HepG2 (cell line): ENCODE measurements around the gene WWP2. TPM values are rescaled to one million over a fixed set of nuclear protein-coding genes. Genes with fewer than 3 reads are reported as not detected.

Source experiments
- ATAC-seq: fragments of 200-7000 bp; cut with Tn5 transposase; 3 replicates; pipeline ENCODE4 v1.9.1; 2020; ENCODE audit warnings: mild to moderate bottlenecking, moderate library complexity
- BruUV-seq: library from RNA; stranded (reverse); fragments of 400-500 nt; replicated peaks from 2 replicates; lab custom pipeline; 2021; lab: Mats Ljungman, UMichigan
- CTCF ChIA-PET: fragments of 300-600 bp; formaldehyde crosslinking; extraction: SDS; loops from one replicate; lab custom pipeline; 2021; ENCODE audit warnings: low total read pairs, inconsistent platforms, low intra/inter-chr PET ratio; lab: Yijun Ruan, JAX
- POLR2A ChIA-PET: fragments of 350-600 bp; sonication (Branson Sonifier 250); formaldehyde crosslinking; loops from one replicate; lab custom pipeline; 2020; ENCODE audit warnings: antibody characterized with exemption, inconsistent platforms; lab: Yijun Ruan, JAX
- DNase-seq: peaks from one replicate; pipeline ENCODE4 v3.0.0-alpha.2; 2015; ENCODE audit warnings: low spot score
- FAIRE-seq: peaks from 3 replicates; lab custom pipeline; 2011; peaks lifted over from hg19 to GRCh38; lab: Jason Lieb, UNC
- H2AFZ ChIP-seq: one replicate; pipeline ENCODE4 v1.6.1; 2011; ENCODE audit warnings: low read length, inconsistent platforms
- H3K27ac ChIP-seq: fragments of 300-600 bp; 3 replicates; pipeline ENCODE4 v1.8.0; 2011; ENCODE audit warnings: mixed run types, mild to moderate bottlenecking, mixed read lengths, low read length, inconsistent platforms; ENCODE audit not compliant: insufficient read depth; ENCODE audit errors: extremely low read length
- H3K27me3 ChIP-seq, 2 experiments: fragments of 200-600 bp in 1 of 2; 2 replicates in 1 of 2; 3 replicates in 1 of 2; pipeline versions ENCODE4 v1.6.0 to v1.8.0; 2011; ENCODE audit warnings: low read length in 2 of 2, mild to moderate bottlenecking in 2 of 2, moderate library complexity in 2 of 2, inconsistent platforms in 1 of 2; ENCODE audit not compliant: insufficient read depth in 2 of 2, control insufficient read depth in 1 of 2
- H3K36me3 ChIP-seq, 2 experiments: fragments of 200-600 bp in 1 of 2; replicated peaks in 1 of 2; 2 replicates in 1 of 2; 3 replicates in 1 of 2; pipeline versions ENCODE4 v1.5.1 to v1.8.0; 2011; ENCODE audit warnings: low read length in 2 of 2, inconsistent platforms in 1 of 2; ENCODE audit not compliant: insufficient read depth in 2 of 2, control insufficient read depth in 1 of 2
- H3K4me1 ChIP-seq: 2 replicates; pipeline ENCODE4 v1.5.1; 2012; ENCODE audit warnings: low read length, inconsistent platforms; ENCODE audit not compliant: insufficient read depth
- H3K4me2 ChIP-seq: 2 replicates; pipeline ENCODE4 v1.6.0; 2011; ENCODE audit warnings: low read depth, low read length, inconsistent platforms
- H3K4me3 ChIP-seq, 3 experiments: fragments of 200-600 bp in 1 of 3; sonication (generic), shearing (Covaris generic) in 1 of 3; replicated peaks in 1 of 3; 2 replicates each; pipeline ENCODE4 v1.5.1; 2011 to 2016; ENCODE audit warnings: low read length in 3 of 3, inconsistent platforms in 2 of 3, low read depth in 2 of 3, mild to moderate bottlenecking in 2 of 3, control low read depth in 1 of 3, mixed read lengths in 1 of 3; ENCODE audit not compliant: insufficient read depth in 1 of 3
- H3K79me2 ChIP-seq: one replicate; pipeline ENCODE4 v1.6.1; 2011; ENCODE audit warnings: low read length, inconsistent platforms; ENCODE audit not compliant: insufficient read depth
- H3K9ac ChIP-seq: 2 replicates; pipeline ENCODE4 v1.6.0; 2011; ENCODE audit warnings: mild to moderate bottlenecking, low read depth, low read length, inconsistent platforms; ENCODE audit not compliant: insufficient read depth
- H3K9me3 ChIP-seq: 2 replicates; pipeline ENCODE4 v1.5.1; 2012; ENCODE audit warnings: mild to moderate bottlenecking, low read length
- H4K20me1 ChIP-seq: 2 replicates; pipeline ENCODE4 v1.6.0; 2011; ENCODE audit warnings: inconsistent platforms, mild to moderate bottlenecking, low read length, moderate library complexity; ENCODE audit not compliant: insufficient read depth
- ATF7 ChIP-seq, 2 experiments: fragments of 450-650 bp in 1 of 2; sonication (generic) in 1 of 2; formaldehyde crosslinking in 1 of 2; IDR thresholded peaks; 2 replicates each; pipeline versions ENCODE4 v1.4.0 to v1.6.1; 2016 to 2020; ENCODE audit warnings: antibody characterized with exemption in 1 of 2, mild to moderate bottlenecking in 1 of 2, missing genetic modification reagents in 1 of 2
- HNF1B ChIP-seq: sonication (generic); formaldehyde crosslinking; IDR thresholded peaks from 2 replicates; pipeline ENCODE4 v1.5.1; 2020; ENCODE audit warnings: mild to moderate bottlenecking, moderate library complexity, missing genetic modification reagents
- KAT8 ChIP-seq: IDR thresholded peaks from 2 replicates; pipeline ENCODE4 v1.6.1; 2016; ENCODE audit warnings: missing genetic modification reagents, missing compliant biosample characterization
- ZC3H13 ChIP-seq: sonication (generic); formaldehyde crosslinking; IDR thresholded peaks from 2 replicates; pipeline ENCODE4 v1.8.1; 2023; ENCODE audit warnings: mild to moderate bottlenecking, missing genetic modification reagents, moderate library complexity
- ZNF317 ChIP-seq: sonication (generic); formaldehyde crosslinking; IDR thresholded peaks from 2 replicates; pipeline ENCODE4 v1.5.0; 2020; ENCODE audit warnings: mild to moderate bottlenecking, missing genetic modification reagents
- ZNF576 ChIP-seq: sonication (generic); formaldehyde crosslinking; IDR thresholded peaks from 2 replicates; pipeline ENCODE4 v1.4.0; 2020; ENCODE audit warnings: mild to moderate bottlenecking, missing genetic modification reagents
- WGBS: methylation state at CpG from one replicate; pipeline ENCODE4 v1.1.6; 2017; ENCODE audit warnings: low lambda C conversion rate; 5-methylcytosine and 5-hydroxymethylcytosine counted together
- in situ Hi-C: cut with HindIII; loops from 2 replicates; pipeline ENCODE4 v1.10.0; 2017; ENCODE audit warnings: low pct_unique_long_range_greater_than_20kb; ENCODE audit not compliant: extremely low pct_ligation_motif_present
- intact Hi-C: fragments of 100-400 bp; cut with micrococcal nuclease; formaldehyde crosslinking; loops from one replicate; pipeline ENCODE4 v1.10.0; 2022; ENCODE audit not compliant: unreplicated experiment
- polyA plus RNA-seq, 8 experiments: library from polyadenylated mRNA; depleted of rRNA in 3 of 8; stranded (reverse) in 7 of 8; unstranded in 1 of 8; fragments of >200 nt; fragmentation: Illumina TruSeq in 4 of 8; extraction: Trizol in 4 of 8; gene quantifications; 2 replicates each; pipeline versions ENCODE4 v1.2.1 to v1.2.3, GENCODE V29; 2011 to 2016; ENCODE audit warnings: low read depth in 4 of 8, missing spikeins in 1 of 8, mixed read lengths in 1 of 8; ENCODE audit not compliant: insufficient read depth in 1 of 8
- total RNA-seq, 5 experiments: library from RNA; depleted of rRNA; stranded (reverse); fragments of >200 nt; fragmentation: Illumina TruSeq; extraction: Trizol; gene quantifications; 2 replicates each; pipeline ENCODE4 v1.2.3, GENCODE V29; 2016; ENCODE audit warnings: low read depth in 1 of 5

The WWP2 gene
- total and polyA plus RNA-seq, 2 of the 13 experiments (the other 11 are each of a cell fraction or from before 2014, with no cell fraction given), result 11.4 to 28.2 TPM

GRCh38 chr16:69799611-69800031 is 37.5 kb downstream of the WWP2 start:
- Histone ChIP-seq H3K36me3 (peaks cover 16 to 54% of the 10 kb centered on the region in 2 experiments), H3K79me2 (no peaks in the 10 kb centered on the region), H3K27me3 (no peaks in the 10 kb centered on the region), H3K9ac (no peak overlapping the region), H3K27ac (no peak overlapping the region), H3K4me2 (no peak overlapping the region), H2AFZ (no peak overlapping the region), H3K4me1 (no peaks in the 10 kb centered on the region; the same call in 1 of the 2 replicates)
- DNase-seq, result no peak
- no peak for ATAC-seq
- intact Hi-C loops, result no loop called here
- no peak for FAIRE-seq
- in situ Hi-C loops, result loop anchor here (5.0 kb wide), 2 partner anchors 58 to 128 kb away; no protein-coding TSS in a partner anchor
- WGBS, result 96% methylated on average over 11 of the region's 11 CpGs
- no TSS peak for BruUV-seq
- CTCF ChIA-PET, result interaction anchor here (4.4 kb wide), 1 partner anchor 60 kb away, joined by 67 read pairs; no protein-coding TSS in a partner anchor
- no peak for TF ChIP-seq ZC3H13 (CRISPR knock-in tag)
- TF ChIP-seq HNF1B, result no peak
- no peak for TF ChIP-seq KAT8 (CRISPR knock-in tag)
- 0 out of 2 replicates have a peak, but pooled peaks have one; percentile 1 for TF ChIP-seq ZNF576 (CRISPR knock-in tag)
- no peak for TF ChIP-seq ATF7 (IDR thresholded peaks at IDR 0.05)
- TF ChIP-seq ATF7 (CRISPR knock-in tag; IDR thresholded peaks at IDR 0.05), result no peak
- TF ChIP-seq ZNF317 (CRISPR knock-in tag), result no peak
- TF ChIP-seq, all 625 proteins: peak for 1
- Histone ChIP-seq H3K9me3 (no peaks in the 10 kb centered on the region), H4K20me1 (no peaks in the 10 kb centered on the region), H3K4me3 (no peak overlapping the region)
- POLR2A ChIA-PET, result no interaction called here
